Measurements from ENCODE around the gene KIDINS220.

- TF ChIP-seq, protein P1, sequence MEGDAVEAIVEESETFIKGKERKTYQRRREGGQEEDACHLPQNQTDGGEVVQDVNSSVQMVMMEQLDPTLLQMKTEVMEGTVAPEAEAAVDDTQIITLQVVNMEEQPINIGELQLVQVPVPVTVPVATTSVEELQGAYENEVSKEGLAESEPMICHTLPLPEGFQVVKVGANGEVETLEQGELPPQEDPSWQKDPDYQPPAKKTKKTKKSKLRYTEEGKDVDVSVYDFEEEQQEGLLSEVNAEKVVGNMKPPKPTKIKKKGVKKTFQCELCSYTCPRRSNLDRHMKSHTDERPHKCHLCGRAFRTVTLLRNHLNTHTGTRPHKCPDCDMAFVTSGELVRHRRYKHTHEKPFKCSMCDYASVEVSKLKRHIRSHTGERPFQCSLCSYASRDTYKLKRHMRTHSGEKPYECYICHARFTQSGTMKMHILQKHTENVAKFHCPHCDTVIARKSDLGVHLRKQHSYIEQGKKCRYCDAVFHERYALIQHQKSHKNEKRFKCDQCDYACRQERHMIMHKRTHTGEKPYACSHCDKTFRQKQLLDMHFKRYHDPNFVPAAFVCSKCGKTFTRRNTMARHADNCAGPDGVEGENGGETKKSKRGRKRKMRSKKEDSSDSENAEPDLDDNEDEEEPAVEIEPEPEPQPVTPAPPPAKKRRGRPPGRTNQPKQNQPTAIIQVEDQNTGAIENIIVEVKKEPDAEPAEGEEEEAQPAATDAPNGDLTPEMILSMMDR (IDR thresholded peaks at IDR 0.05), result no peak
- TF ChIP-seq POLR2A (IDR thresholded peaks at IDR 0.05), result no peak
Measured at GRCh38 chr2:8756230-8756629, 81.2 kb downstream of the KIDINS220 start.

Data from ovary (tissue), 3 donors.